HL-60 (cell line): ENCODE results near the gene SCGB1D1.

ENCODE experiments used
- GABPA ChIP-seq: IDR thresholded peaks from 2 replicates; pipeline ENCODE4 v1.6.1; 2012; ENCODE audit warnings: low read depth
- POLR2AphosphoS5 ChIP-seq: IDR thresholded peaks from 2 replicates; pipeline ENCODE4 v1.6.1; 2012; ENCODE audit warnings: low read depth
- SPI1 ChIP-seq: IDR thresholded peaks from 2 replicates; pipeline ENCODE4 v1.6.1; 2012; ENCODE audit warnings: low read depth, mild to moderate bottlenecking, borderline replicate concordance
- TF ChIP-seq, protein P1 (sequence below): IDR thresholded peaks from one replicate; pipeline ENCODE4 v1.5.1; 2011; ENCODE audit warnings: low read length, control low read depth, inconsistent platforms; ENCODE audit not compliant: insufficient read depth
- TF ChIP-seq, protein P2 (sequence below): IDR thresholded peaks from 2 replicates; pipeline ENCODE4 v1.6.1; 2012; ENCODE audit warnings: low read depth; ENCODE audit not compliant: insufficient replicate concordance

DNA sequence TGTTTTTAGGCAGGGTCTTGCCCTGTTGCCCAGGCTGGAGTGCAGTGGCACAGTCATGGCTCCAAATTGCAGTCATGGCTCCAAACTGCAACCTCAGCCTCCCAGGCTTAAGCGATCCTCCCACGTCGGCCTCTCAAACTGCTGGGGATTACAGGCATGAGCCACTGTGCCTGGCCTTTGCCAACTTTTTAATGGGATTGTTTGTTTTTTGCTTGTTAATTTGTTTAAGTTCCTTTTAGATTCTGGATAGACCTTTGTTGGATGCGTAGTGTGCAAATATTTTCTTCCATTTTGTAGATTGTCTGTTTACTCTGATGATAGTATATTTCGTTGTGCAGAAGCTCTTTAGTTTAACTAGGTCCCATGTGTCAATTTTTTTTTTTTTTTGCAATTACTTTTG lies 10.0 kb upstream of the SCGB1D1 start:
- TF ChIP-seq, protein P1, sequence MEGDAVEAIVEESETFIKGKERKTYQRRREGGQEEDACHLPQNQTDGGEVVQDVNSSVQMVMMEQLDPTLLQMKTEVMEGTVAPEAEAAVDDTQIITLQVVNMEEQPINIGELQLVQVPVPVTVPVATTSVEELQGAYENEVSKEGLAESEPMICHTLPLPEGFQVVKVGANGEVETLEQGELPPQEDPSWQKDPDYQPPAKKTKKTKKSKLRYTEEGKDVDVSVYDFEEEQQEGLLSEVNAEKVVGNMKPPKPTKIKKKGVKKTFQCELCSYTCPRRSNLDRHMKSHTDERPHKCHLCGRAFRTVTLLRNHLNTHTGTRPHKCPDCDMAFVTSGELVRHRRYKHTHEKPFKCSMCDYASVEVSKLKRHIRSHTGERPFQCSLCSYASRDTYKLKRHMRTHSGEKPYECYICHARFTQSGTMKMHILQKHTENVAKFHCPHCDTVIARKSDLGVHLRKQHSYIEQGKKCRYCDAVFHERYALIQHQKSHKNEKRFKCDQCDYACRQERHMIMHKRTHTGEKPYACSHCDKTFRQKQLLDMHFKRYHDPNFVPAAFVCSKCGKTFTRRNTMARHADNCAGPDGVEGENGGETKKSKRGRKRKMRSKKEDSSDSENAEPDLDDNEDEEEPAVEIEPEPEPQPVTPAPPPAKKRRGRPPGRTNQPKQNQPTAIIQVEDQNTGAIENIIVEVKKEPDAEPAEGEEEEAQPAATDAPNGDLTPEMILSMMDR: no peak
- TF ChIP-seq SPI1 (no peak), GABPA (no peak), POLR2AphosphoS5 (no peak)
- TF ChIP-seq, protein P2, sequence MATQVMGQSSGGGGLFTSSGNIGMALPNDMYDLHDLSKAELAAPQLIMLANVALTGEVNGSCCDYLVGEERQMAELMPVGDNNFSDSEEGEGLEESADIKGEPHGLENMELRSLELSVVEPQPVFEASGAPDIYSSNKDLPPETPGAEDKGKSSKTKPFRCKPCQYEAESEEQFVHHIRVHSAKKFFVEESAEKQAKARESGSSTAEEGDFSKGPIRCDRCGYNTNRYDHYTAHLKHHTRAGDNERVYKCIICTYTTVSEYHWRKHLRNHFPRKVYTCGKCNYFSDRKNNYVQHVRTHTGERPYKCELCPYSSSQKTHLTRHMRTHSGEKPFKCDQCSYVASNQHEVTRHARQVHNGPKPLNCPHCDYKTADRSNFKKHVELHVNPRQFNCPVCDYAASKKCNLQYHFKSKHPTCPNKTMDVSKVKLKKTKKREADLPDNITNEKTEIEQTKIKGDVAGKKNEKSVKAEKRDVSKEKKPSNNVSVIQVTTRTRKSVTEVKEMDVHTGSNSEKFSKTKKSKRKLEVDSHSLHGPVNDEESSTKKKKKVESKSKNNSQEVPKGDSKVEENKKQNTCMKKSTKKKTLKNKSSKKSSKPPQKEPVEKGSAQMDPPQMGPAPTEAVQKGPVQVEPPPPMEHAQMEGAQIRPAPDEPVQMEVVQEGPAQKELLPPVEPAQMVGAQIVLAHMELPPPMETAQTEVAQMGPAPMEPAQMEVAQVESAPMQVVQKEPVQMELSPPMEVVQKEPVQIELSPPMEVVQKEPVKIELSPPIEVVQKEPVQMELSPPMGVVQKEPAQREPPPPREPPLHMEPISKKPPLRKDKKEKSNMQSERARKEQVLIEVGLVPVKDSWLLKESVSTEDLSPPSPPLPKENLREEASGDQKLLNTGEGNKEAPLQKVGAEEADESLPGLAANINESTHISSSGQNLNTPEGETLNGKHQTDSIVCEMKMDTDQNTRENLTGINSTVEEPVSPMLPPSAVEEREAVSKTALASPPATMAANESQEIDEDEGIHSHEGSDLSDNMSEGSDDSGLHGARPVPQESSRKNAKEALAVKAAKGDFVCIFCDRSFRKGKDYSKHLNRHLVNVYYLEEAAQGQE: no peak
